Measurements from ENCODE around the gene MFSD6.

MFSD6 gene

DNA sequence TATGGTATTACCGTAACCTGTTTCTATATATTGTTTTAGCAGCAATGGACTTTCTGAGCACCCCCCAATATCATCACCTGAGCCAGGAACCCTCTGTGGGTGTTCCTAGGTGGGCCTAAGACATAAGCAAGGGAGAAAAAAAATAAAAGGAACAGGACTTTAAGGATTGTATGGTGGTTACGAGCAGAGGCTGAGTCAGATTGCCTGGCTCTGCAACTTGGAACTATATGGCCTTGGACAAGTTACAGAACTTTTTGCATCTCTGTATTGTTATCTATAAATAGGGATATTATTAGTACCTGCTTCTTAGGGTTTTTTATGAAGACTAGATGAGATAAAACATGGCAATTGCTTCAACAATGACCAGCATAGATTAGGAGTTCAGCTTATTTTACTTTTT is 34.9 kb downstream of the MFSD6 start:
- no peak for DNase-seq

DNA sequence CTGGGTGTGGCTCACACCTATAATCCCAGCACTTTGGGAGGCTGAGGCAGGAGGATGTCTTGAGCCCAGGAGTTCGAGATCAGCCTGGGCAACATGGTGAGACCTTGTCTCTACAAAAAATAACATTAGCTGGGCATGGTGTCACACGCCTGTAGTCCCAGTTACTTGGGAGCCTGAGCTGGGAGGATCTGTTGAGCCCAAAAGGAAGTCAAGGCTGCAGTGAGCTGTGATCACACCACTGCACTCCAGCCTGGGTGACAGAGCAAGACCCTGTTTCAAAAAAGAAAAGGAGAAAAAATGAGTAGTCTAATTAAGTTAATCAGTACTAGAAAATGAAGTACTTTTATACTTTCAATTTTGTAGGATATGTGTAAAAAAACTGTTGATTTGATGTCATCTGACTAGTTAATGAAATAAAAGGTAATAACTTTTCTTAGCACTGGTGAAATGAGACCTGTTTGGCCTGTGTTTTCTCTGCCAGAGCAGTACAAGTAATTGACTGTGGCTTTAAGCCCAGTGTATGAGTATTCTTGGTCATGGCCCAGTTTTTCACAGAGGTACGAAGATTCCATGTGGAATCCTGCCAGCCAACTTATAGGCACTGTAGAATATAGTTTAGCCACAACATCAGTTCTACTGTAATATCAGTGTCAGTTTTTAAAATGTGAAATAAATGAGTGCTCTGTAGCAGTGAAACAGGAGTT is 35.8 kb downstream of the MFSD6 start:
- no peak for DNase-seq

DNA sequence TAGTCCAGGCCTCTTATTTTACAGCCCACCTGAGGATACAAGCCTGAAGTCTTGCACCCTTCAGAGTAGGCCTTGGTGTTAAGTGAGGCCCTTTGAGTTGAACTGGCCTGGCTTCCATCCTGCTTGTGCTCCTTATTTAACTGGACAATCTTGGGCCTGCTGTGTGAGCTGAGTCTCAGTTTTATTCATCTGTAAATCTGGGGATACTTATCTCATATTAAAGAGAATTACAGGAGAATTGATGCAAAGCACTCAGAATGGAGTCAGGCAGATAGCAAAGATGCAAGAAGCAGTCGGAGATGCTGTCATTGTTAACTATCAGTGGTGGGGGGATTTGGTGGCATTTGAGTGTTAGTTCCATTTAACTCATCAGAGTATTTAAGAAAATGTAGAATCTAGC is 36.8 kb downstream of the MFSD6 start:
- DNase-seq, result no peak

DNA sequence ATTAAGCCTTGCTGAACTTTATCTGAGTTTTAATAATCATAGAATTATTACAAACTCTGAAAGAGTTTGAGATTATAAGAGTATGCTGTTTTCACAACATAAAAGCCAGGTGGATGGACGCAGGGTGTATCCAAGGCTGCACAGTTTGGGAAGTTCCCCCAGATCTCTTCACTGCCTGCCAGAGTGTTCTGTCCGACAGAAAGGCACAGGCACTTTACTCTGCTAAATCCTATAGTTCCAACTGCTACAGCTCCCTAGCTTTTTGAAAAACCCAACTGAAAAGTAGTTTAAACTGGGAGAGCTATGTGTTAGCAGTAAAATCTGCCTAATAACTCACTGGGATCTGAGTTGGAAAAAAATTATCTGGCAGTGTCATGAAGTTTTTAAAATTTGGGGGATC is 38.0 kb downstream of the MFSD6 start:
- DNase-seq, result no peak

DNA sequence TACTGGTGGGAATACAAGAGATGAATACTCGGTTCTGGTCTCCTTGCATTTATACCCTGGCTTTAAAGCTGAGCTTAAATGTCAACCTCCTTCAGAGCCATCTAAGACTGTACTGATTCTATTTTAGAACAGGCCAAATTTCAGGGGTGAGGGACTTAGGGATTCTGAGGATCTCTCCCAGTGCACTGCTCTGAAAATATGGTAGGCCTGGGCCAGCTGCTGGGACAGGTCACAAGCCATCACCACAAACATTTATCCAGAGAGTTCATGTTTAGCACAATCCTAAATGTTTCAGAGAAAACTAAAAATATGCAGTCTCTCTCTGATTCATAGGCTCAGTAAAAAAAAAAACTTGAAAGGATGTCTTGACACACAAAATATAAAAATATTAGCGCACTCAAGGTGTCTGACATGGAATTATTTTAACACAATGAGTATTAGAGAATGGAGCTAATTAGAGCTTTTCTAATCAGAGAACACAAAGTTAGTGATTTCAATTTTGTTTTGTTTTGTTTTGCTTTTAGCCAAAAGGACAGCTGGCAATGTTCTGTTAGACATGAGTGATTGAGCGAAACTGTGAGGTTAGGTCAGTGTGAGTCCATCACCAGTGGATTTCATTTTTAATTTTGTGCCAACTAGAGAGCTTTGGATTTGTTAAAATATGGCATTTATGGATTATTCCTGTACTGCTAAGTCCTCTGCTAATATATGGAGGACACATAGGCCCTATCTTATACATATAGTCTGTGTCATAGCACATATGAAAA is 38.8 kb downstream of the MFSD6 start:
- no peak for DNase-seq

DNA sequence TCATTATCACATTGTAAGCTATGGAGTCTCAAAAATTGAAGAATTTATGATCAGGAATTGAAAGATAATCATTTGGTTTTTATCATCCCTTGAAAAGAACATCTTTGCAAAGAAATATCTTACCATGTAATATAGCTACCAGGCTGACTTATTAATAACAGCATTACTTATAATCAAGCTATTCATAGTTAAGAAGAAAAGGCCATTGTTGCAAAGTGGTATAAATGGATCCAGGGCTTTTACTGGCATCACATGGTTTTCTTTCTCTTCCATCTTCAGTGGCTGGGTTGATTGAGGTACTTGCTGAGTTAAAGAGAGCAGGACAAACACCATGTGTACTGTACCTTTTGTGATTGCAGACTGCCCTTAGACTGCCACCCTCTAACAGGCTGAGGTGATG is 39.6 kb downstream of the MFSD6 start:
- DNase-seq, result no peak

DNA sequence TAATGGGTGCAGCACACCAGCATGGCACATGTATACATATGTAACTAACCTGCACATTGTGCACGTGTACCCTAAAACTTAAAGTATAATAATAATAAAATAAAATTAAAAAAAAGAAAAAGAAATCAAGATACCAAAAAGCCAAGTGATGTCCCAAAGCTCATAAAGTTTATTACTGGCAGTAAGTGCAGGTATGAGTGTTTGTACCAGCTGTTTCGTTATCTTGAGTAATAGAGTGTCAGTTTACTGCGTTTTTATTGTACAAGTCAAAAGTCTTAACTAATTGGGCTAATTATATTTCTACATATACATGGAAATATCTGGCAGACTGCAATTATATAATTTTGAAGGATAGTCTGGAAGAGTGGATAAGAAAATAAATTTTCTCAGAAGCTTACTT is 41.8 kb downstream of the MFSD6 start:
- no peak for DNase-seq

DNA sequence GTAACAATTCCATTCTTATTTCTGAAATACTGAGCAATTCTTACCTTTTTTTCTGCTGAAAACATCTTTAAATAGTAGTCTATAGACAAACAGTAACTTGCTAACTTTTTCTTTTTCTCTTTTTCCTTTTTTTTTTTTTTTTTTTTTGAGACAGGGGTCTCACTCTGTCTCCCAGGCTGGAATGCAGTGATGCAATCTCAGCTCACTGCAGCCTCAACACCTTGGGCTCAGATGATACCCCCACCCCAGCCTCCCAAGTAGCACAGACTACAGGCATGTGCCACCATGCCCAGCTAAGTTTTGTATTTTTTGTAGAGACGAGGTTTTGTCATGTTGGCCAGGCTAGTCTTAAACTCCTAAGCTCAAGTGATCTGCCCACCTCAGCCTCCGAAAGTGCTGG is 42.2 kb downstream of the MFSD6 start:
- DNase-seq, result no peak

DNA sequence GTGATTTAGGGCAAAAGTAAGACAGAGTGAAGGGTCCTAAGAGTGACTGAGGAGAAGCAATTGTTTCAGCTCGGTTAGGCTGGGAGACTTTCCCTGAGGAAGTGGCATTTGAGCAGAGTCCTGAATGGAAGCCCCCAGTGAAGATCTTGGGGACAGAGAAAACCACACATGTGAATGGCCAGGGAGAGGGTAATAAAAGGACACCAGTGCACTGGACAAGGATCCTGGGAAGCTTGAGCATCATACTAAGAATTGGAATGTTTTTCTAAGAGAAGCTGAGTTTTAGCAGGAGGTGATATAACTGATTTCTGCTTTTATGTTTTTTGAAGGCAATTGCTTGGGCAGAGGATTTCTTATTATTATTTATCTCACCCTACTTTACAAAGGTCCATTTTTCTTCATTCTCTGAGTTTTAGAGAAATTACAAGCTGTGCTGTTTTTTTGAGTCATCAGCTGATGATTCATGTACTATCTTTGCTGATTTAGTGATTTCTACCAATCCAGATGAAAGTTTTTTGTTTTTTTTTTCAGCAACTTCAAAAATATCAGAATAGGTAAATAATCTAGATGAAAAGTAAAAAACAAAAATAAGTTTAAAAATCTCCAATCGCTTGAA is 43.5 kb downstream of the MFSD6 start:
- DNase-seq, result no peak

DNA sequence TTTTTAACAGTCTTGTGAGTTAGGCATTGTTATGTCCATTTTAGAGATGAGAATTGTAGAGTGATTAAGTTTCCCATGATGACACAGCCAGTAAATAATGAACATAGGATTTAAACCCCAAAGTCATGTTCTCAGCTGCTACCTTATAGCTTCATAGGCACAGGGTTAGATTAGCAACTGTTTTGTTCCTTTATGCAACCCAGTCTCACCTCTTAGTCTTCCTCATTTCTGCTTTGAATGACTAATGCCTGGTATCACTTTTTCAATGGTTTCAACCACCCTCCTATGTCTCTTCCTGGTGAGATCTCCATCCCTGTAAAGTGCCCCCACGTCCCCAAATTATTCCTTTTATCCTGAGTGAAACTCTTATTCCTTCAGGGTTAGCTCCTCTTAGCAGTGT is 44.3 kb downstream of the MFSD6 start:
- DNase-seq, result no peak

DNA sequence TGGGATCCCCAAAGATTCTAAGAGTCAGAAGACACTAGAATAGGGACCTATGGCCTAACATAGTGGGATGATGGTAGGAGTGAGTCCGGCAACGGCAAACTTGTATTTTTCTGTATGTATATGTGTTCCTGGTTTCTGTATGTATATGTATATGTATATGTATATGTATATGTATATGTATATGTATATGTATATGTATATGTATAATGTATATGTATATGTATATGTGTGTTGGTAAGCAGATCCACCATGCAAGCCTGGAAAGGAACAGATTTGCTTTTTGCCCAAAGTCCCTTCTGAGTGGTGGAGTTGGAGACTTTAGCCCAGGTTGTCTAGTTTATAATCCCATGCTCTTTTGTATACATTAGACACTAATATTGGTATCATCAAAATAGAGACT is 46.6 kb downstream of the MFSD6 start:
- DNase-seq, result no peak

DNA sequence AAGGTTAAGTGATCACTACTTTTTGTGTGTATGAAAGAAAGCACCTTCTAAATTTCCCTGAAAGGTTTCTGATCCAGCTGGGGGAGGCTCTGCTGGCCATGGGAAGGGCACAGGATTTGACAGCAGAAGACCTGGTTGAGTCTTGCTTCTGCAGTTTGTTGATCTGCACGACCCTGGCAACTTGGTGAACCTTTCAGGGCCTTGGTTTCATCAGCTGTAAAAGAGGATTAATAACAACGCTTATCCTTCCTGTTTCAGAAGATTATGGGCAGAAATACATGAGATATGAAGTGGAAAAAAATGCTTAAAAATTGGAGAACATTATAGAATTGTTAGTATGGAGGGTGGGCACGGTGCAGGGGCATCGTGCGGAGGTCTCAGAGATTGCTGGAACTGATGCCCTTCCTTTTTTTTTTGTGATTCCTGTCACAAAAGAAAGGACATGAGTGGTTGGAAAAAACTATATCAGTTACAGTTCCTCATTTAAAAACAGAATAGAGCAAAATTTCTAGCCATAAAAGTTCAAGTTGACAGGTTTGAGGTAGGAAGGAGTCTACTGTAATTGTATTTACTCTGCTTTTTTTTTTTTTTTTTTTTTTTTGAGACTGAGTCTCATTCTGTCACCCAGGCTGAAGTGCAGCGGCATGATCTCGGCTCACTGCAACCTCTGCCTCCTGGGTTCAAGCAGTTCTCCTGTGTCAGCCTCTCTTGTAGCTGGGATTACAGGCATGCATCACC is 47.4 kb downstream of the MFSD6 start:
- DNase-seq, result no peak

DNA sequence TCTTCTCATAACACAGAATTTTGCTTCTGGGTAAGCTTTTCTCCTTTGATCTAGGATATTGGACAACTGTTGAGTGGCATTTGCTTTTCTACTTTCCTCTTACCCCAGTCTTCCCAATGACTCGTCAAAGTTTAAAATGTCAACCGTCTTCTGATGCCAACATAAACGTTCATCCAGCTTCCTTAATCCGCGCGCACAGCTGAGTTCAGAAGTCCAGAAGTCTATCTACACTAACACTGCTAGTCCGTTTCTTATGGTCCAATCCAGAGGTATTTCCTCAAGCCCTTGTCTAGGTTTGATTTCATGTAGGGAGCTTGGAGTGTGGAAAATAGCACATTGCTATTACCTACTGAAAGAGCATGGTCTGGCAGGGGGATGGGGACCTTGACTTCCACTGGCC is 48.7 kb downstream of the MFSD6 start:
- DNase-seq, result no peak

DNA sequence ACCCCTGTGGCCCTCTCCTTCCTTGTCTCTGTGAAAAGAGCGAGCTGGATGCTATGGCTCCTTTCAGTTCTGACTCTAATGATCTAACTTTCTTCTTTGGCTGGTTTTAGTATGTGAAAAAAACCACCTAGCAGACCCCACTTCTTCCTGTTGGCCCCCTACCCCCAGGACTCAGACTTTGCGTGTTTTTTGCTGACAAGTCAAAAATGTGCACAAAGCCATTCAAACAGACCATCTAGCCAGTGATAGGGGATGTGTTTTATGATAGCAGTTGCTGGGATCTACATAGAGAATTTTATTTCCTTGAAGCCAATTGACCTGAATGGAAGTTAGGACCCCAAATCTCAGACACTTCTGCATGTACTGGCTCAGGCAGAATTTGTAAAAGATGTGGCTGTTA is 49.1 kb downstream of the MFSD6 start:
- no peak for DNase-seq

DNA sequence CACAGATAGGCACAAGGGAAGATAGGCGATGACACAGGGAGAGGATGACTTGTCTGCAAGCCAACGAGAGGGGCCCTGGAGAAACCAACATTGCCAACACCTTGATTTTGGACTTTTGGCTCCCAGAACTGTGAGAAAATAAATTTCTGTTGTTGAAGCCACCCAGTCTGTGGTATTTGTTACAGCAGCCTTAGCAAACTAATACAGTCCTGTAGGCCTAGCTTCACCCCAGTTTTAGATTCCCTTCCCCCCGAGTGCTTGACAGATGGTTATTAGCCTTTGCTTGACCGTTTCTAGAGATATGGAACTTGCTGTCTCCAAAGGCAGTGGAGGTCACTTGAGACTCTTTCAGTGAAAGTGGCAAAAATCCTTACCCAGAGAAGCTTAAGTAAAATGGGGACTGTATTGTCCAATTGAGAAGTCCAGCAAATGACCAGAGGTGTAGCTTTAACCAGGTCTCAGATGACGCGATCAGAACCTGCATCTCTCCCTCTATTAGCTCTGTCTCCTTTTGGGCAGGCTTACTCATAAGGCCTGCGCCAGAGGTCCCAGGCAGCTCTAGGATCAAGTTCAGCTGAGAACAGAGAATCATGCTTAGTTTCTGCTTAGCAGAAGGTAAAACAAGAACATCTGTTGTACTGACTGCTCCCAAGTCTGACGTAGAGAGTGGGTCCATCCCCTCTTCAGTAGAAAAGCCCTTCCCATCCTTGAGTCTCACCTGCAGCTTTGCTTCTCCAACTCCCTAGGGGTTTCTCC is 50.4 kb downstream of the MFSD6 start:
- no peak for DNase-seq

DNA sequence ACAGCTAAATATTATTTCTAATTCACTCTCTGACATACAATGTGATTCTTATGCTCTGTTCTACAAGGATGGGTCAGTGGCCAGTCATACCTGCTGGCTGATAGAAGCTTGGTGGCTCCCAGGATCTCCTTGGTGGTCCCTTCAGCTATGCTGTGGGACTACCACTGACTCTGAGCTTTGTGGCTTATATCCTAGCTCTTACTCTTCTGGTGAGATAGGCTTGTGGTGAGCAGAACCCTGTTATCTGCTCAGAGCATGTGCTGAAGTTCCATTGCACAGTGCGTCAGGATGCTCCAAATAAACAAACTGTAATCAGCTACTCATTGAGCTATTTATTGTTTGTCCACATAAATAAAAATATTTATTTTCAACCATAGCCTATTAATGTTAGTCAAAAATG is 51.7 kb downstream of the MFSD6 start:
- DNase-seq, result no peak

DNA sequence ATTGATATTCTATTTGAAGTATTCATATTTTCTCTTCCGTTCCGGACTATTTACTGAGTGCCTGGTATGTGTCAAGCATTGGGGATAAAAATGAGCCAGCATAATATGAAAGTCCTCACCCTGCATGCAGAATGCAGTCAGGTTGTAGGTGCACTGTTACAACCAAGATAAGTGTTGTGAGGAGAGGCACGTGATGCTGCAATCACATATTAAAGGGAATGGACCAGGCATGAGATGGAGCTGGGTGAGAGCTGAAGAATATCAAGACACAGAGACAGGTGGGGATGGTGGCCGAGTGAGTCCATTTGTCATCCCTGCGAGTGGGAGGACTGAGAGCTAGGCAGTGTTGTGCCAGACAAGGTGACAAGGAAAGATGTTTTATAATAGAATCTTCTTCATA is 52.3 kb downstream of the MFSD6 start:
- no peak for DNase-seq

DNA sequence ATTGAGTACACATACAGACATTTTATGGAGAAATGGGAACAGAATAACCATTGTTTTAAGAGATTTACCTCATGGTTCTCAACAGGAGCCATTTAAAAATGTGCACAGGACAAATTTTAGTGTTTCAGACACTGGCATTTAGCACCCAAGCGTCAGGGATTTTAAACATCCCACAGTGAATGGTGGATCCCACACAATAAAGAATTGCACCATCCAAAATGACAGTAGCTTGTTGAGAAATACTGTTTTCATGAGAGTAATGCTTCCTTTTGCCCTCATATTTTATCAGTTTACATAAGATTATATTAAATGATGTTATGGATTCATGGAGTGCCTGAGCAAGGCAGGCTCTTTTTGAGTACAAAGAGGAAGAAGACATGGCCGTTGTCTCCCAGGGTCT is 54.0 kb downstream of the MFSD6 start:
- DNase-seq, result no peak

DNA sequence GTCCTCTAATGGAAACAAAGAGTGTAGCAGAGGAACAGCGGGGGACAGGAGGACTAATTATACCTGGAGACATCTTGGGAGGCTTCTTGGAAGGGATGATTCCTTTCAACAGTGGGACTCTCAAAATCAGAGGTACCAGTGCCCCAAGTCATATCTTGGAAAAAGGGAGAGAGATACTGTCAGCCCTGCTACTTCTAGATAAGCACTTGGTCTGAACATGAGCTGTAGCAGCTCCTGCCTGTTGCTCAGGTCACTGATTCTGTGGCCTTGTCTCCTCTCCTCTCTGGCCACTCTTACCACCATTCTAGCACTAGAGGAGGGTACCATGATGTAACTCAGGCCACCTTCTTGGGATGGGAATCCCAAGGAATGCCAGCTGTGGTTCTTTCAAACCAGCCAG is 54.5 kb downstream of the MFSD6 start:
- DNase-seq, result no peak

DNA sequence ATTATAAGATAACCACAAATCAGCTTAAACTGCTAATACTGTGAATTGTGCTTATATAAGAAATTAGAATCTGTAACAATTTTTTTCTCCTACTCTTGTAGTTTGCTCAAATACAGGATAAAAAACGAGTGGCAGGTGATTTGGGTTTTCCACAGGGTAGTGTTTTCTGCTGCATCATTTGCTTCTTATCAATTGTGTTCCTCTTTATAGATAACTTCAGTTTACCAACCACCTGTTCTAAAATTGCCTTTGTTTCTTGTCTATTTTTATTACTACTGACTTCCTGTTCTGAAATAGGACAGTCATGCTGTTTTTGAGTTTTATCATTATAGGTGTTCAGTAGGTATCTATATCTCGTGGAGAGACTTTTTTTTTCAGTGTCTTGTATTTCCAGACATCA is 56.9 kb downstream of the MFSD6 start:
- DNase-seq, result no peak

DNA sequence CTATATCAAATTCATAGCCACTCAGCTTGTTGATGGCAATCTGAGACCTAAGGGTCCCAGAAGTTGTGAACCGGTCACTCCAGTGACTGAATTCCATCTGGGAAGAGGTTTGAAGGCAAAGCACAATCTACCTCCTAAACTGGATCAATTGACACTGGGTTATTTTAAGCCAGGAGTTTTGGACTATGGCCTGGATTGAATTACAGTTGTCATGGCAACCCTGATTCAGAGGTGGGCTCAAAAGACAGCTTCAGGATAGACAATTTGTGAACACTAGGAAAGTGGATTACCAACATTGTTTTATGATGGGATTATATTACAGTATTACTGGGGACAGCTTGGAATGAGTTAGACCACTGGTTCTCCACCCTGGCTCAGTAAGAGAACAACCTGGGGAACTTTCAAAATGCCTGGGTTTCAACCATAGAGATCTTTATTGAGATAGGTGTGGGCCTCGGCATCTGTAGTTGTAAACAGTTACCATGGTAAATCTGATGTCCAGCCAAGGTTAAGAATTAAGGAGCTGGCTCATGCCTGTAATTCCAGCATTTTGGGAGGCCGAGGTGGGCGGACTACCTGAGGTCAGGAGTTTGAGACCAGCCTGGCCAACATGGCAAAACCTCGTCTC is 58.8 kb downstream of the MFSD6 start:
- DNase-seq, result no peak

DNA sequence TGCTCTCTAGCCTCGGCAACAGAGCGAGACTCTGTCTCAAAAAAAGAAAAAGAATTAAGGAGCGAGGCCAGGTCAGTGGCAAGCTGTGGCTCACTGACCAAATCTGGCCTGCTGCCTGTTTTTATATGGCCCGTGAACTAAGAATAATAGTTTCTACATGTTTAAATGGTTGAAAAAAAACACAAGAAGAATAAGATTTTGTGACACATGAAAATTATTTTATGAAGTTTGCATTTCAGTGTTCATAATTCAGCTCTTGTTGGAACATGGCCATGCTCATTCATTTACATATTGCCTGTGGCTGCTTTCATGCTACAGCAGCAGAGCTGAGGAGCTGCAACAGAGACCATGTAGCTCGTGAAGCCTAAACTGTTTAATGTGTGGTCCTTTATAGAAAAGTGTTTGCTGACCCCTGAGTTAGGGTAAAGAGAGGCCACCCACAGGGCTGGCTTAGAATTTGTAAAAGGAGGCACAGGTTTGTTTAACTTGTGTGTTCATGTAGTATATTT is 59.5 kb downstream of the MFSD6 start:
- no peak for DNase-seq
